DMS53 treated with DMSO at 0.1 percent for 48 hours (cell line): ENCODE results near the gene ASIC3.

Experiments
- DNase-seq: peaks from one replicate; lab custom pipeline; 2025; ENCODE audit not compliant: unreplicated experiment; lab: John Stamatoyannopoulos, UW

The ASIC3 gene

GRCh38 chr7:151070574-151070960 is 22.2 kb downstream of the ASIC3 start:
- no peak for DNase-seq

GRCh38 chr7:151071032-151071866 is 22.9 kb downstream of the ASIC3 start:
- no peak for DNase-seq

GRCh38 chr7:151073990-151074389 is 25.7 kb downstream of the ASIC3 start:
- no peak for DNase-seq

GRCh38 chr7:151074817-151075661 is 26.7 kb downstream of the ASIC3 start:
- DNase-seq, result no peak

GRCh38 chr7:151075662-151075971 is 27.3 kb downstream of the ASIC3 start:
- no peak for DNase-seq

- DNase-seq, result no peak
Measured at GRCh38 chr7:151075978-151076426, 27.7 kb downstream of the ASIC3 start.

GRCh38 chr7:151076863-151077704 is 28.8 kb downstream of the ASIC3 start:
- peak; percentile 5 for DNase-seq

GRCh38 chr7:151077705-151078232 is 29.4 kb downstream of the ASIC3 start:
- DNase-seq, result no peak

GRCh38 chr7:151078233-151079040 is 30.1 kb downstream of the ASIC3 start:
- DNase-seq, result no peak

- DNase-seq, result no peak
Measured at GRCh38 chr7:151079199-151079910, 31.0 kb downstream of the ASIC3 start.

- peak; percentile 27 for DNase-seq
Measured at GRCh38 chr7:151080067-151080521, 31.8 kb downstream of the ASIC3 start.

GRCh38 chr7:151080522-151081169 is 32.3 kb downstream of the ASIC3 start, which contains the start of gene FASTK:
TSS of gene FASTK (minus strand) at chr7:151080809. CDS start at chr7:151080766, 43 bp downstream.
- peak; percentile 94 for DNase-seq

- DNase-seq, result peak; percentile 44
Measured at GRCh38 chr7:151081170-151082101, 33.1 kb downstream of the ASIC3 start.

- no peak for DNase-seq
Measured at GRCh38 chr7:151082141-151083070, 34.1 kb downstream of the ASIC3 start.

GRCh38 chr7:151083071-151083823 is 34.9 kb downstream of the ASIC3 start, which contains the start of gene TMUB1:
TSS of gene TMUB1 (minus strand) at chr7:151083493. CDS start at chr7:151082563, 930 bp downstream.
- peak; percentile 44 for DNase-seq

- no peak for DNase-seq
Measured at GRCh38 chr7:151083824-151084160, 35.5 kb downstream of the ASIC3 start.
